DND-41 (cell line): Measurements from ENCODE around the gene ALAS2.
A peak's percentile ranks its signal among the peaks of the same experiment; 100 is the strongest.

ENCODE experiments used
- ATAC-seq: fragments of 200-7000 bp; cut with Tn5 transposase; 3 replicates; pipeline ENCODE4 v1.9.1; 2021; ENCODE audit warnings: low read depth; ENCODE audit not compliant: insufficient read depth
- DNase-seq: peaks from one replicate; pipeline ENCODE4 v3.0.0-alpha.2; 2020
- H2AFZ ChIP-seq: 2 replicates; pipeline ENCODE4 v1.6.0; 2012; ENCODE audit warnings: low read depth, low read length
- H3K27ac ChIP-seq: 2 replicates; pipeline ENCODE4 v1.5.1; 2012; ENCODE audit warnings: low read length, inconsistent platforms
- H3K27me3 ChIP-seq: fragments of 200-600 bp; sonication (generic); 2 replicates; pipeline ENCODE4 v1.6.0; 2012; ENCODE audit warnings: low read length, mild to moderate bottlenecking, inconsistent platforms; ENCODE audit not compliant: insufficient read depth, poor library complexity
- H3K36me3 ChIP-seq: 2 replicates; pipeline ENCODE4 v1.5.1; 2012; ENCODE audit warnings: low read length, inconsistent platforms; ENCODE audit not compliant: insufficient read depth
- H3K4me1 ChIP-seq: 2 replicates; pipeline ENCODE4 v1.5.1; 2012; ENCODE audit warnings: mild to moderate bottlenecking, low read length; ENCODE audit not compliant: insufficient read depth
- H3K4me2 ChIP-seq: 2 replicates; pipeline ENCODE4 v1.6.0; 2012; ENCODE audit warnings: mild to moderate bottlenecking, moderate library complexity, low read length, inconsistent platforms; ENCODE audit not compliant: insufficient read depth
- H3K4me3 ChIP-seq, 2 experiments: fragments of 200-600 bp in 1 of 2; shearing (Covaris generic) in 1 of 2; 2 replicates each; pipeline ENCODE4 v1.5.1; 2012 to 2016; ENCODE audit warnings: inconsistent platforms in 2 of 2, low read length in 2 of 2, mild to moderate bottlenecking in 2 of 2, low read depth in 1 of 2, moderate library complexity in 1 of 2
- H3K79me2 ChIP-seq: 2 replicates; pipeline ENCODE4 v1.6.0; 2012; ENCODE audit warnings: low read length, inconsistent platforms; ENCODE audit not compliant: insufficient read depth
- H3K9ac ChIP-seq: 2 replicates; pipeline ENCODE4 v1.6.0; 2012; ENCODE audit warnings: low read depth, mild to moderate bottlenecking, inconsistent platforms, low read length, moderate library complexity
- H3K9me3 ChIP-seq: 2 replicates; pipeline ENCODE4 v1.5.1; 2012; ENCODE audit warnings: low read length, moderate library complexity, mild to moderate bottlenecking, inconsistent platforms; ENCODE audit not compliant: insufficient read depth, severe bottlenecking
- H4K20me1 ChIP-seq: 2 replicates; pipeline ENCODE4 v1.6.0; 2012; ENCODE audit warnings: low read length; ENCODE audit not compliant: insufficient read depth
- EZH2 ChIP-seq: IDR thresholded peaks from 3 replicates; pipeline ENCODE4 v1.6.1; 2012; ENCODE audit warnings: borderline replicate concordance, low read depth, mild to moderate bottlenecking, moderate library complexity, low read length, inconsistent platforms; ENCODE audit not compliant: severe bottlenecking
- TF ChIP-seq, protein P1 (sequence below): IDR thresholded peaks from 2 replicates; pipeline ENCODE4 v1.5.1; 2012; ENCODE audit warnings: borderline replicate concordance, low read length, moderate library complexity, mild to moderate bottlenecking; ENCODE audit not compliant: poor library complexity, severe bottlenecking; ENCODE audit errors: extremely low read depth

Gene ALAS2

GRCh38 chrX:55011294-55011693 is 19.5 kb downstream of the ALAS2 start:
- Histone ChIP-seq H3K27me3 (no peaks in the 10 kb centered on the region), H4K20me1 (no peaks in the 10 kb centered on the region), H3K4me1 (no peaks in the 10 kb centered on the region), H2AFZ (no peak overlapping the region), H3K9me3 (no peaks in the 10 kb centered on the region), H3K36me3 (peaks cover 5% of the 10 kb centered on the region; the same call in 1 of the 2 replicates), H3K4me2 (no peak overlapping the region), H3K79me2 (no peaks in the 10 kb centered on the region), H3K4me3 (no peak overlapping the region), H3K9ac (no peak overlapping the region), H3K27ac (no peak overlapping the region)
- no peak for TF ChIP-seq EZH2
- TF ChIP-seq, protein P1, sequence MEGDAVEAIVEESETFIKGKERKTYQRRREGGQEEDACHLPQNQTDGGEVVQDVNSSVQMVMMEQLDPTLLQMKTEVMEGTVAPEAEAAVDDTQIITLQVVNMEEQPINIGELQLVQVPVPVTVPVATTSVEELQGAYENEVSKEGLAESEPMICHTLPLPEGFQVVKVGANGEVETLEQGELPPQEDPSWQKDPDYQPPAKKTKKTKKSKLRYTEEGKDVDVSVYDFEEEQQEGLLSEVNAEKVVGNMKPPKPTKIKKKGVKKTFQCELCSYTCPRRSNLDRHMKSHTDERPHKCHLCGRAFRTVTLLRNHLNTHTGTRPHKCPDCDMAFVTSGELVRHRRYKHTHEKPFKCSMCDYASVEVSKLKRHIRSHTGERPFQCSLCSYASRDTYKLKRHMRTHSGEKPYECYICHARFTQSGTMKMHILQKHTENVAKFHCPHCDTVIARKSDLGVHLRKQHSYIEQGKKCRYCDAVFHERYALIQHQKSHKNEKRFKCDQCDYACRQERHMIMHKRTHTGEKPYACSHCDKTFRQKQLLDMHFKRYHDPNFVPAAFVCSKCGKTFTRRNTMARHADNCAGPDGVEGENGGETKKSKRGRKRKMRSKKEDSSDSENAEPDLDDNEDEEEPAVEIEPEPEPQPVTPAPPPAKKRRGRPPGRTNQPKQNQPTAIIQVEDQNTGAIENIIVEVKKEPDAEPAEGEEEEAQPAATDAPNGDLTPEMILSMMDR: peak; percentile 42
- ATAC-seq (0 out of 3 replicates have a peak, but pooled peaks have one; percentile 58), DNase-seq (no peak)

GRCh38 chrX:55008571-55009358 is 22.0 kb downstream of the ALAS2 start:
- no peaks in the 10 kb centered on the region for H3K9me3 ChIP-seq
- no peaks in the 10 kb centered on the region for H3K79me2 ChIP-seq
- ATAC-seq (peak; percentile 35; the same call in 1 of the 3 replicates), DNase-seq (no peak)
- no peaks in the 10 kb centered on the region for H3K27me3 ChIP-seq
- H3K4me2 ChIP-seq: no peak overlapping the region
- H3K9ac ChIP-seq: no peak overlapping the region
- no peak overlapping the region for H3K27ac ChIP-seq
- no peak overlapping the region for H2AFZ ChIP-seq
- no peak for TF ChIP-seq EZH2
- TF ChIP-seq, protein P1: no peak
- no peak overlapping the region for H3K4me3 ChIP-seq
- no peaks in the 10 kb centered on the region for H3K4me1 ChIP-seq
- H4K20me1 ChIP-seq: no peaks in the 10 kb centered on the region
- H3K36me3 ChIP-seq: peaks cover 29% of the 10 kb centered on the region

GRCh38 chrX:55007656-55008055 is 23.1 kb downstream of the ALAS2 start:
- Histone ChIP-seq H2AFZ (no peak overlapping the region), H3K27me3 (no peaks in the 10 kb centered on the region), H3K27ac (no peak overlapping the region), H3K9me3 (no peaks in the 10 kb centered on the region), H4K20me1 (no peaks in the 10 kb centered on the region), H3K4me2 (no peak overlapping the region), H3K36me3 (peaks cover 40% of the 10 kb centered on the region), H3K9ac (no peak overlapping the region), H3K4me1 (no peaks in the 10 kb centered on the region), H3K79me2 (no peaks in the 10 kb centered on the region), H3K4me3 (no peak overlapping the region)
- ATAC-seq (no peak), DNase-seq (no peak)
- no peak for TF ChIP-seq EZH2
- TF ChIP-seq, protein P1: no peak
